Type B pancreatic cell (in vitro differentiated cells): ENCODE results near the gene DRC3. TPM values are rescaled to one million over a fixed set of nuclear protein-coding genes. Genes with fewer than 3 reads are reported as not detected.
A peak's percentile ranks its signal among the peaks of the same experiment; 100 is the strongest.
"Not testable (repeated sequence)": the region's sequence is repeated elsewhere in the genome, so short reads cannot be mapped to it uniquely, and the experiment has no call there.

Source experiments
- DNase-seq: peaks from one replicate; pipeline ENCODE4 v3.0.0; 2021; ENCODE audit warnings: mixed read lengths; ENCODE audit not compliant: unreplicated experiment; ENCODE audit errors: extremely low spot score
- H3K27ac Mint-ChIP-seq: 2 replicates; pipeline ENCODE4 v1.8.0; 2021; ENCODE audit warnings: mild to moderate bottlenecking, mixed read lengths
- H3K27me3 Mint-ChIP-seq: 2 replicates; pipeline ENCODE4 v1.8.0; 2021; ENCODE audit warnings: mixed read lengths
- H3K36me3 Mint-ChIP-seq: 2 replicates; pipeline ENCODE4 v1.8.0; 2021; ENCODE audit warnings: mixed read lengths
- H3K4me1 Mint-ChIP-seq: one replicate; pipeline ENCODE4 v1.8.0; 2021; ENCODE audit warnings: mixed read lengths; ENCODE audit not compliant: unreplicated experiment
- H3K4me3 Mint-ChIP-seq: 2 replicates; pipeline ENCODE4 v1.8.0; 2021; ENCODE audit warnings: mild to moderate bottlenecking, mixed read lengths
- H3K9me3 Mint-ChIP-seq: 2 replicates; pipeline ENCODE4 v1.8.0; 2021; ENCODE audit warnings: mixed read lengths
- CTCF ChIP-seq: fragments of 200-600 bp; sonication (generic); conservative IDR thresholded peaks from 2 replicates; pipeline ENCODE4 v1.5.0; 2021; ENCODE audit warnings: antibody characterized with exemption, mild to moderate bottlenecking
- total RNA-seq: library from RNA; stranded (reverse); gene quantifications from 2 replicates; pipeline ENCODE4 v1.2.1, GENCODE V29; 2021; ENCODE audit warnings: low replicate concordance

Gene DRC3
- total RNA-seq, 1 donor from 2014 or later = 8.9 TPM

GRCh38 chr17:17950806-17951205 lies 21.9 kb upstream of the DRC3 start:
- H3K4me1 Mint-ChIP-seq = peaks cover 29% of the 10 kb centered on the region
- H3K27ac Mint-ChIP-seq = peak overlapping the region; percentile 60
- no peaks in the 10 kb centered on the region for H3K9me3 Mint-ChIP-seq
- no peaks in the 10 kb centered on the region for H3K27me3 Mint-ChIP-seq
- peaks cover 10% of the 10 kb centered on the region for H3K36me3 Mint-ChIP-seq
- DNase-seq = no peak
- peak; percentile 45 for TF ChIP-seq CTCF
- no peak overlapping the region for H3K4me3 Mint-ChIP-seq

- no peak for TF ChIP-seq CTCF
- Mint-ChIP-seq H3K36me3 (peaks cover 14% of the 10 kb centered on the region), H3K4me3 (no peak overlapping the region), H3K4me1 (peaks cover 23% of the 10 kb centered on the region), H3K9me3 (no peaks in the 10 kb centered on the region), H3K27ac (peak overlapping the region; percentile 75), H3K27me3 (no peaks in the 10 kb centered on the region)
- DNase-seq = no peak
These were observed 21.1 kb upstream of the DRC3 start for GRCh38 chr17:17951524-17951923.

GRCh38 chr17:17952691-17953090 lies 20.0 kb upstream of the DRC3 start:
- Mint-ChIP-seq H3K36me3 (peaks cover 14% of the 10 kb centered on the region), H3K27me3 (no peaks in the 10 kb centered on the region), H3K4me1 (peaks cover 19% of the 10 kb centered on the region), H3K4me3 (no peak overlapping the region), H3K27ac (no peak overlapping the region), H3K9me3 (no peaks in the 10 kb centered on the region)
- DNase-seq = no peak
- TF ChIP-seq CTCF = no peak

GRCh38 chr17:17954079-17954478 lies 18.6 kb upstream of the DRC3 start:
- Mint-ChIP-seq H3K36me3 (peaks cover 14% of the 10 kb centered on the region), H3K4me1 (peaks cover 28% of the 10 kb centered on the region), H3K4me3 (no peak overlapping the region), H3K27ac (no peak overlapping the region), H3K27me3 (no peaks in the 10 kb centered on the region), H3K9me3 (no peaks in the 10 kb centered on the region)
- DNase-seq = no peak
- no peak for TF ChIP-seq CTCF

- Mint-ChIP-seq H3K36me3 (peaks cover 14% of the 10 kb centered on the region), H3K4me1 (peaks cover 38% of the 10 kb centered on the region)
- H3K27ac Mint-ChIP-seq, H3K27me3 Mint-ChIP-seq, H3K4me3 Mint-ChIP-seq, DNase-seq, H3K9me3 Mint-ChIP-seq: not testable (repeated sequence)
These were observed 16.8 kb upstream of the DRC3 start for GRCh38 chr17:17955790-17956341.

GRCh38 chr17:17957584-17957916 lies 15.1 kb upstream of the DRC3 start:
- Mint-ChIP-seq H3K36me3 (peaks cover 14% of the 10 kb centered on the region), H3K4me1 (peaks cover 27% of the 10 kb centered on the region), H3K4me3 (no peak overlapping the region), H3K9me3 (no peaks in the 10 kb centered on the region), H3K27ac (no peak overlapping the region), H3K27me3 (no peaks in the 10 kb centered on the region)
- DNase-seq = no peak
- TF ChIP-seq CTCF = no peak
